ENCODE results near the gene SUCLG1.
"Not testable (repeated sequence)": the region's sequence is repeated elsewhere in the genome, so short reads cannot be mapped to it uniquely, and the experiment has no call there.

Gene SUCLG1

GRCh38 chr2:84417453-84418145 lies 41.5 kb downstream of the SUCLG1 start:
- DNase-seq: no peak

DNA sequence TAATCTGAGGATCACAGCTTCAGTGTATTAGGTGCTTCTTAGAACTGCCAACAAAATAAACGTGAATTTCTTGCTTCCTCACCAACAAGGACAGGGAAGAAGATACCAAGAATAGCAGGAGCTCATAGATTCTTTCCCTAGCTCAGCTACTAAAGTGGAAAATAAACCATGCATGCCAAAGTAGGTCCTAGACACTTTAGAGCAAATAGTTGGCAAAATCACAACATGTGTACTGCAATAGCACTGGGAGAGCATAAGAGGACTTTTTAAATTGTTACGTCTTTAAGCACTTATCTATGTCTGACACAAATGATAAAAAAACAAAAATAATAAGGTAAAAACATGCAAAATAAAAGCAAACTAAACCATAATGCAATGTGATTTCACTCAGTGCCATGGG lies 49.5 kb downstream of the SUCLG1 start:
- DNase-seq: no peak

GRCh38 chr2:84402111-84402510 lies 57.0 kb downstream of the SUCLG1 start:
- not testable (repeated sequence) for DNase-seq

GRCh38 chr2:84399839-84400238 lies 59.2 kb downstream of the SUCLG1 start:
- DNase-seq: not testable (repeated sequence)

DNA sequence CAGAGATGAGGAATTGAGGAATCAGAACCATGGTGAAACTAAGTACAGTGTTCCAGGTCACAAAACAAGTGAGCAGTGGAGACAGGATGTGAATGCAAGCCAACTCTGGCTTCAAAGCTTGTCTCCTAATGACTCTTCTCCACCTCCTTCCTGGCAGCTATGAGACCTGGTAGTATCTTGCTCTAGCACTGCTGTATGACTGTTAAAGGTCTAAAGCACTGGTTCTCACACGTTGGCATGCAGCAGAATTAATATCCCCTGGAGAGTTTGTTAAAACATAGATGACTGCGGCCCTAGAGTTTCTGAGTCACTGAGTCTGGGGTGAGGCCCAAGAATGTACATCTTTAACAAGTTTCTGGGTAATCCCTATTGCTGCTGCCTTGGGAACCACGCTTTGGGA lies 63.3 kb downstream of the SUCLG1 start:
- no peak for DNase-seq

GRCh38 chr2:84394628-84395027 lies 64.5 kb downstream of the SUCLG1 start:
- no peak for DNase-seq

DNA sequence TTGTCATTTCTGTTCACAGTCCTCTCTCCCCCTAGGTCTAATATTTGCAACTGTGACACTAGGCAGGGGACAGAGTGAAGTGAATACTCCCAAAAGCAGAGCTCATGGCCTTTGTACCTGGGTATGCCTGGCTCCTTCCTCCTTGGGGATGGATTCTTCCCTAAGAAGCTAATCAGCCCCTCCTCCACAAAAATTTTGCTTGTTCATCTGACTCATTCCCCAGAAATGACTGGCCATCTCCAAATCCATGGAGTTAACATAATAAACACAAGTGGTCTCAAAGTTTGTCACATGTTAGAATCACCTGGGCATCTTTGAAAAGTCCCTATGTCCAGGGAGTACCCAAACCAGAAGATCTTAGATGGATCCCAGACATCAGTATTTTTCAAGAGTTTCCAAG lies 65.3 kb downstream of the SUCLG1 start:
- DNase-seq: no peak

- no peak for DNase-seq
Measured at GRCh38 chr2:84389794-84390193, 69.3 kb downstream of the SUCLG1 start.

GRCh38 chr2:84388921-84389490 lies 70.1 kb downstream of the SUCLG1 start:
- no peak for DNase-seq

- DNase-seq: no peak
Measured at GRCh38 chr2:84388133-84388532, 70.9 kb downstream of the SUCLG1 start.

DNA sequence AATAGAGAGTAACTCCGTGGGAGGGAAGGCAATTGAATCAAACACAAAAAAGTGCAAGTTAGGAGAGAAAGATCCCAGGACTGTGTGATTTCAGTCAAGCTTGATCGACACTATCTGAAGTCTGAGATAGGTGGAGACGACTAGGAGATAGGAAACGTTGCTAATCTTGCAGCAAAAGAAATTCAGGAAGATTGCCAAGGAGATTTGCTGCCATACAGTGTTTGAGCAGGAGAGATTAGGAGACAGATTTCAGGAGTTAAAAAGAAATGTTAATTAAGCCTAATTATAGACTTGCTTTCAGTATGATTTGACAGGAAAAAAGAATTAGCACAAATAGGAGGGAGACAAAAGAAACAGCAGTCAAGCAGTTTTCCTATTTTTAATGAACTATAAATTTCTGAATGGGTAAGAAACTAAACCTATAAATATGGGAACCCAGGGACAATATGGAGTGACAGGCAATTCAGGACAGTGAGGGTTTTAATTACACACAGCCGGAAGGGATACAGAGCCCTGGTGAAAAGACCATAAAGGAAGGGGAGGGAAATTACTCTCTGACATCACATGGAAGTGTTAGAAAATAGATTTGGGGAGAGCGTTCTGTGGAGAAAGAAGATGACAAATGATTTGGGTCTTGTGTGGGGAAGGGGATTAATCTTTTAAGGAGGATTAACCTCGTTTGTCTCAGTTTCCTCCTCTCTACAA lies 72.6 kb downstream of the SUCLG1 start:
- no peak for DNase-seq

- no peak for DNase-seq
Measured at GRCh38 chr2:84383271-84383670, 75.8 kb downstream of the SUCLG1 start.

DNA sequence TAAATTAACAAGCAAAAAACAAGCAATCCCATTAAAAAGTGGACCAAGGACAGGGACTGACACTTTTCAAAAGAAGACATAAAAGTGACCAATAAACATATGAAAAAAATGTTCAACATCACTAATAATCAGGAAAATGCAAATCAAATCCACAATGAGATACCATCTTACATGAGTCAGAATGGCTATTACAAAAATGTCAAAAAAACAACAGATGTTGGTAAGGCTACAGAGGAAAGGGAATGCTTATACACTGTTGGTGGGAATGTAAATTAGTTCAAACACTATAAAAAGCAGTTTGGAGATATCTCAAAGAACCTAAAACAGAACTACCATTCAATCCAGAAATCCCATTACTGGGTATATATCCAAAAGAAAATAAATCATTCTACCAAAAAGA lies 78.2 kb downstream of the SUCLG1 start:
- DNase-seq: no peak

DNA sequence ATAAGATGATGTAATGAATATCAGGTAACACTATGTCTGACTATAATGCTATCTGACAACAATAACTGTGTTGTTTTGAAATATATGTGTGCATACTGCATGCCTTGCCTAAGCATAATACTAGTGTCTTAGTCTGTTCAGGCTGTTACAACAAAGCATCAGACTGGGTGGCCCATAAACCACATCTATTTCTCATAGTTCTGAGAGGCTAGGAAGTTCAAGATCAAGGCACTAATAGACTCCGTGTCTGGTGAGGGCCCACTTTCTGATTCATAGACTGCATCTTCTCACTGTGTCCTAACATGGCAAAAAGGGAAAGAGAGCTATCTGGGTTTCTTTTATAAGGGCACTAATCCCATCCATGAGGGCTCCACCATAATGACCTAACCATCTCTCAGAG lies 80.1 kb downstream of the SUCLG1 start:
- DNase-seq: no peak

DNA sequence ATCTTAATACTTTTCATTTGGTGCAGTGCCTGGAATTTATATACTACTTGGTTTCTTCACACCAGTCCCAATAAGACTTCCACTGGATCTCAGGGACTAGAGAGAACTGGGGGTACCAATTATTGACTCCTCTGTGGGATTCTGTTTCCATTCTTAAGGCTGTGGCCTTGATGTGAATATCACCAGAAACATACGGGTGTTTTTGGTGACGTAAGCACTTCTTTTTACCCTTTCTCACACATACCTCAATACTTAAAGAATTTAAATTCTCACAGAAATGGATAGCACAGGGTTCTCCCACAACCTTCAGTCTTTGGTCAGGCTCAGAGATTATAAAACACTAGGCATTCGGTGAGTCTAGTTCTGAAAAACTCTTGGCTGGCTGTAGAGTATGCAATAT lies 84.1 kb downstream of the SUCLG1 start:
- no peak for DNase-seq

GRCh38 chr2:84373866-84374265 lies 85.2 kb downstream of the SUCLG1 start:
- no peak for DNase-seq
